Measurements from ENCODE around the gene ETNPPL.

ETNPPL gene

GRCh38 chr4:108766058-108766457, 3.2 kb upstream of the ETNPPL start:
- TF ChIP-seq GABPA (IDR thresholded peaks at IDR 0.05; ENCODE audit: low read depth) (no peak), POLR2AphosphoS5 (IDR thresholded peaks at IDR 0.05; ENCODE audit: low read depth) (no peak), SPI1 (IDR thresholded peaks at IDR 0.05; ENCODE audit: borderline replicate concordance, low read depth) (no peak), CTCF (IDR thresholded peaks at IDR 0.05; ENCODE audit: insufficient read depth, low read length) (no peak), REST (IDR thresholded peaks at IDR 0.05; ENCODE audit: insufficient replicate concordance, low read depth) (no peak)
- no peak for DNase-seq (ENCODE audit: low read depth in 1 of 2, low spot score in 1 of 2)

GRCh38 chr4:108763986-108764385, 1.1 kb upstream of the ETNPPL start:
- H3K27ac ChIP-seq (replicated peaks), result no peak overlapping the region
- peaks cover 21% of the 10 kb centered on the region for H3K27me3 ChIP-seq (ENCODE audit: insufficient read depth, poor library complexity, severe bottlenecking)
- DNase-seq (ENCODE audit: low read depth in 1 of 2, low spot score in 1 of 2), result no peak
- H3K4me3 ChIP-seq (replicated peaks; ENCODE audit: insufficient read depth, low read length), result no peak overlapping the region
- TF ChIP-seq CTCF (IDR thresholded peaks at IDR 0.05; ENCODE audit: insufficient read depth, low read length) (no peak), GABPA (IDR thresholded peaks at IDR 0.05; ENCODE audit: low read depth) (no peak), REST (IDR thresholded peaks at IDR 0.05; ENCODE audit: insufficient replicate concordance, low read depth) (no peak), SPI1 (IDR thresholded peaks at IDR 0.05; ENCODE audit: borderline replicate concordance, low read depth) (no peak), POLR2AphosphoS5 (IDR thresholded peaks at IDR 0.05; ENCODE audit: low read depth) (no peak)

More at GRCh38 chr4:108766058-108766457, 3.2 kb upstream of the ETNPPL start:
- H3K27ac ChIP-seq (replicated peaks), result no peak overlapping the region
- peaks cover 19% of the 10 kb centered on the region for H3K27me3 ChIP-seq (ENCODE audit: insufficient read depth, poor library complexity, severe bottlenecking)
- H3K4me3 ChIP-seq (replicated peaks; ENCODE audit: insufficient read depth, low read length), result no peak overlapping the region

GRCh38 chr4:108763226-108763593, 357 bp upstream of the ETNPPL start:
- H3K27ac ChIP-seq (replicated peaks), result no peak overlapping the region
- H3K4me3 ChIP-seq (replicated peaks; ENCODE audit: insufficient read depth, low read length), result no peak overlapping the region
- DNase-seq (ENCODE audit: low read depth in 1 of 2, low spot score in 1 of 2), result no peak
- peaks cover 21% of the 10 kb centered on the region for H3K27me3 ChIP-seq (ENCODE audit: insufficient read depth, poor library complexity, severe bottlenecking)
- no peak for TF ChIP-seq GABPA (IDR thresholded peaks at IDR 0.05; ENCODE audit: low read depth)
- no peak for TF ChIP-seq CTCF (IDR thresholded peaks at IDR 0.05; ENCODE audit: insufficient read depth, low read length)
- TF ChIP-seq SPI1 (IDR thresholded peaks at IDR 0.05; ENCODE audit: borderline replicate concordance, low read depth), result no peak
- no peak for TF ChIP-seq REST (IDR thresholded peaks at IDR 0.05; ENCODE audit: insufficient replicate concordance, low read depth)
- TF ChIP-seq POLR2AphosphoS5 (IDR thresholded peaks at IDR 0.05; ENCODE audit: low read depth), result no peak
